CD4-positive, alpha-beta T cell treated with Interleukin-4 for 1 hour (primary cell): ENCODE results near the gene ROBO1.

Source experiments
- DNase-seq, 2 donors: peaks; one replicate each; pipeline ENCODE4 v3.0.0-alpha.2; 2020 to 2022

The ROBO1 gene

DNA sequence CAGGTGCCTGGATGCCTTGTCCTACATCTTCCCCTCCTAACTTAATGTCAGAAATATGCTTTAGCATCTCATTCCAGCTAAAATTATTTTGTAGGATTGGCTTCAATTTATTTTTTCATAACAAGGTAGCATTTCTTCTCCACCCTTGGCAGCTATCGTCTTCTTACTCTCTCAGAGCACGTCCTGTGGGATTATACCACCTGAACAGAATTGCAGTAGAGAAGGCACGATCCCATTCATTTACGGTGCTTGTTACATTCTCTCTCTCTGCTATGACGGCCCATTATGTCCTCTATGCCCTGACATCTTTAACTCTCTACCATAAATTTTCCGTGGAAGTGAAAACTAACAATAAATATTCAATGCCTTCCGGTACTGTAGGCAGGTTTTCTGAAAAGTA is 103.3 kb downstream of the ROBO1 start:
- DNase-seq = no peak

DNA sequence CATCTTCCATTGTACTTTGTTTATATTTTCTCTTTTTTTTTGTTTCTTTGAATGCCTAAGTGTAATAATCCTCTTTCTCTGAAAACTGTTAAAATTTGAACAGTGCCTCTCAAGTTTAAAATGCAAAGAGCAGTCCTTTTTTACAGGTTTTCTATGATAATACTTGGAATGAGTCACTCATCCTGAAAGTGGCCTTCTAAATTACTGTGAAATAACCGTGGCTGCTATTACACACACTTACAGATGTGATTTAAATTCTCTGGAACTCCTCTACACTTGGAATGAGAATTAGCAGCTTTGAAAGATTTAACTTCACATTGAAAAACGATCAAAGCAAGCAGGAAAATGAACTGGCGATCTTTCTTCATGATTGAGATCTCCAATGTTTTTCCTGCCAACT is 105.9 kb downstream of the ROBO1 start:
- no peak for DNase-seq

GRCh38 chr3:79657076-79657475 is 110.7 kb downstream of the ROBO1 start:
- no peak for DNase-seq

DNA sequence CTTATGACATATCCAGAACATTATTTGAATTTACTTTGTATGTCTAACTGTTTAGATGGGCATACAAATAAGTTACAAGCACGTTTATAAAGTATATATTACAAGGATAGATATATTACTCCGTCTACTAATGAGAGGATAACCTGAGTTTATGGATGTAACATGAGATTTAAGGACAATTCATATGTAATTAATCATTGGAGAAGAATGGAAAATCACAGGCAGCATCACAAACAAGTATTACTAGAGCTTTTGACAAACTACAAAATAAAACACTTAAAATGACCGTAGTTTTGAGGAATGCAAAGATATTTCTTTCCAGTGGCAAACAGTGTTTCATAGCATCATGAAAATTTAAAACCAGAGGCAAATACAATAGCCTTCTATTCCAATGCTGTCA is 113.8 kb downstream of the ROBO1 start:
- no peak for DNase-seq

- no peak for DNase-seq
These were observed 114.5 kb downstream of the ROBO1 start for GRCh38 chr3:79653266-79653830.

- no peak for DNase-seq
These were observed 116.2 kb downstream of the ROBO1 start for GRCh38 chr3:79651536-79652065.

DNA sequence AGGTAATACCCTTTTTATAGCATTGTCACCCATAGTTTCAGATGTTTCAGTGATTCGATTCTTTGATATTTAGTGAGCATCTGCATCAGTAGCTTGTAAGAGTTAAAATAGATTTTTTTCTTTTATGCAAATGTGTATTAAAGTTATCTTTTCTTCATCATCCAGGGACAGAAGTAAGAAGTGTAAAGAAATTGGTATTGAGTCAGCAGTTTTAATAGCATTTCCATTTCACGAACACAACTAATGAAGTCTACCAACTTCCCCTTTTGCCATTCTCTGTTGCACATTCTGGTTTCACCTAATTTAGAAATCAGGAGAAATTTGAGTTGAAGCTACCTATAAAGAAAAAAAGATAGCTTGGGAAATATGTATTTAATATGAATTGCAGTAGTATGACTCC is 127.9 kb downstream of the ROBO1 start:
- no peak for DNase-seq

GRCh38 chr3:79636372-79636771 is 131.4 kb downstream of the ROBO1 start:
- DNase-seq = no peak

DNA sequence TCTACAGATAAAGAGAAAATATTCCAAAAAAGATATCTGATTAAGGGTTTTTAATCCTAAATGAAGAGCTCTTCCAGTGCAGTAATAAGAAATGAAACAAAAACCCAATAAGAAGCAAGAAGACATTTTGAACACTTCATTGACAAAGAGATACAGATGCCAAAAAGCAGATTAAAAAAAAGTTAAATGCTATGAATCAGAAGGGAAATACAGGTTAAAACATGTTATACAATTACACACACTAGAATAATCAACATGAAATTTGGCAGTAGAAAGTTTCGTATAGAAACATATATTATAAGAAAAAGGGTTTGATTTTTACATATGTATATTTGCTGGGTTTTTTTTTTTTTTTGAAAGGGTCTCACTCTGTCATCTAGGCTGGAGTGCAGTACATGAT is 135.0 kb downstream of the ROBO1 start:
- DNase-seq = no peak

GRCh38 chr3:79618883-79619282 is 148.9 kb downstream of the ROBO1 start:
- DNase-seq = no peak

DNA sequence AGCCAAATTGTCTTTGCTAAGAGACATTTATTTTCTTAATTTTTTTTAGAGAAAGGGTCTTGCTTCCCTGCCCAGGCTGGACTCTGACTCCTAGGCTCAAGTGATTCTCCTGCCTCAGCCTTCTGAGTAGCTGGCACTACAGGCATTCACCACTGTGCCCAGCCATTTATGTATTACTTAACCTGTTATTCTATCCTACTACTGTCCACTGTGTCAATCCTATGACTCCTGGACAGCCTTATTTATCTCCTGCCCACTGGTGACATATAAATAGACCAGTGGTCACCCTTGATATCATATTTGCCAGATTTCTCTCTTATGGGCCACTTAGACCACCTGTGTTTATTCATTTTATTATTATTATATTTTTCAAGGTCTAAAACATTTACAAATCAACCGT is 161.4 kb downstream of the ROBO1 start:
- DNase-seq = no peak

- DNase-seq = no peak
These were observed 163.1 kb downstream of the ROBO1 start for GRCh38 chr3:79604681-79605080.

DNA sequence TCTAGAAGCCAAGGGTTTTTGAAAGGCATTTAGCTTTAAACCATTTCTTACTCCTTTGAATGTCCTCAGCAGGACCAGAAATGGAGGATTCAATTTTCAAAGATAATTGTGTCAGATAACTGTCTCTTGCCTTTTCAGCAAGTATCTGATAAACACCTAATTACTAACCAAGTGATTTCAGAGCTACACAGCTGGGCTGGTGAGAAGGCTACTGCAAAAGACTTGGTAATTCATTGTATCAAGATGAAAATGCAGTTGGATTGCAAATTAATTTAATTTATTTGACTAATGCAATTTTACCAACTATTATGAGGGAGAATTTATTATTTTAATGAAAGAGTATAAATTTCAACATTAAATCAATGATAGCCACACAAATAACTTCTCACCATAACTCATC is 165.4 kb downstream of the ROBO1 start:
- no peak for DNase-seq

DNA sequence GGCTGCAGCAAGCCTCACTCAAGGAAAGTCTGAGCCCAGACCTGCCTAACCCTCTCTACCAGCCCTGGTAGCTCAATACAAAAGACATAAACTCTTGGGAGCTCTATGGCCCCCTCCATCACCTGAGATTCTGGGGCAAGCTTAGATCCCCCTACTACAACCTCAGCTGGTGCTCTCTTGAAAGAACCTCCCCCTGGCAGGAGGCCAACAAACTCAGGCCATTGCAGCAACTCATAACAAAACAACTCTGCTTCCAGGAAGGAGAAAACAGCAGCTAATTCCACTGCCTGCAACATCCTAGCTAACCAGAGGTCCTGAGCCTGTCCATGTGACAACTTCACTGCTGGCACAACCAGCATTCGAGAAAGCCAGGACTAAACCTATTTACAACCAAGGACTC is 169.2 kb downstream of the ROBO1 start:
- DNase-seq = no peak

DNA sequence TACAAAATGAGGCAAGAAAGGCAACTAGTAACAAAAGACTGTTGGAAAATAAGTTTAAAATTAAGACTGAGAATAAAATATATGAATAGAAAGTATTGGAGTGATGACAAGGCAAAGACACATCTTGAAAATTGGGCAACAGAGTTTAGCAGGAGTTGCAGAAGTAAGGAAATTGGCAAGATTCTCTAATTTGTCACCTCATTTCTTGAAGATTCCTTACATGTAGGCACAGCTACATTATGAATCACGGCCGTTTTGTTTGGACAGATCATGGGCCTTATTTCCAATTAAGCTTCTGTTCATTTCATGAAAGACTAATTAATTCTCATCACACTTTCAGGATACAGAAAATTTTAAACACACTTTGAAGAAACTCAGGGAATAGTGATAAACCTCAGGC is 170.1 kb downstream of the ROBO1 start:
- no peak for DNase-seq

GRCh38 chr3:79587150-79587549 is 180.6 kb downstream of the ROBO1 start:
- no peak for DNase-seq

- no peak for DNase-seq
These were observed 181.6 kb downstream of the ROBO1 start for GRCh38 chr3:79586232-79586631.

DNA sequence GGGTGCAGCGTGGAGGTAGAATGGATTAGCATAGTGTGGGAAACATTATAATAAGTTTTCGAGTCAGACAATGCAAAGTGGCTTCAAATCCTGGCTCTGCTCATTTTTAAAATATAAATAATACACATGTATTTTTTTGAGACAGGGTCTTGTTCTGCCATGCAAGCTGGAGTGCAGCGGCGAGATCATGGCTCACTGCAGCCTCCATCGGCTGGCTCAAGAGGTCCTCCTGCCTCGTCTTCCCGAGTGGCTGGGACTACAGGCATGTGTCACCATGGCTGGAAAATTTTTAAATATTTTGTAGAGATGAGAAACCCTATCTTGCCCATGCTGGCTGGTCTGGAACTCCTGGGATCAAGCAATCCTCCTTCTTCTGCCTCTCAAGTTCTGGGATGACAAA is 194.9 kb downstream of the ROBO1 start:
- no peak for DNase-seq

- no peak for DNase-seq
These were observed 198.9 kb downstream of the ROBO1 start for GRCh38 chr3:79568938-79569337.

- no peak for DNase-seq
These were observed 203.6 kb downstream of the ROBO1 start for GRCh38 chr3:79564192-79564591.

DNA sequence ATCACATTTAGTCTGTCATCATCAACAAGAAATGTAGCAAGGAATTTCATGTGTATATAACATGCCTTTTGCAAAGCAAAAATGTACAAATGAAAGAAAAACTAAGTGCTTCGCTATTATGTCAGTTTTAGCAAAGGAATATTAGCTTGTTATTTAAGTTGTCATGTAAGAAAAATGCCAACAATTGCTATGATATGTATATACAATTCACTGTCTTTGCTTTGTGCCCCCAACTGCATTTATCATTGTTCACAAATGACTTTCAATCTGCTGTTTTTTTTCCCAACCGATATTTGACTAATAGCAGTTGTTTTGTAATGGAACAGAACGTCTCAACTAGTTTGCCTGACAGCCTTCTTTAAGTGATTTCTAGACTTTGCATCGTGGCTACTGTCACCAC is 207.1 kb downstream of the ROBO1 start:
- DNase-seq = no peak

DNA sequence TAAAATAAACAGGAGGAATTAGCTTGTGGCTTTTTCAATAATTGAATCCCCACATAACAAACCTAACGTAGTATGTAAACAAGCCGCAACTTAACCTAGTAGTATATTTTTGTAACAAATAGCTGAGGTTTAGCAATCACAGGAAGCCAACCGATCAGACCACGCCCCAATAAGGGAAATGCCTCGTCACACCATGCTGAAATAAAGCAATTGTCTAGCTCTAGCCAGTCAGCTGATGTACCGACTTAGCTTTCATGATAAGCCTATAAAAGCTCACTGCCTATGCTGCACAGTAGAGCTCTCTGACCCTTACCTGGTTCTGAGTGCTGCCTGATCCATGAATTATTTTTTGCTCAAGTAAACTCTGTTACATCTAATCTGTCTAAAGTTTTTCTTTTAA is 208.9 kb downstream of the ROBO1 start:
- DNase-seq = no peak

- DNase-seq = no peak
These were observed 212.1 kb downstream of the ROBO1 start for GRCh38 chr3:79555655-79556054.

- no peak for DNase-seq
These were observed 215.8 kb downstream of the ROBO1 start for GRCh38 chr3:79551997-79552396.

- no peak for DNase-seq
These were observed 216.4 kb downstream of the ROBO1 start for GRCh38 chr3:79551321-79551892.
